GM15510 (cell line): ENCODE results near the gene CORO2A.

ENCODE experiments used
- POLR2A ChIP-seq: IDR thresholded peaks from 3 replicates; pipeline ENCODE4 v1.6.1; 2011; ENCODE audit warnings: borderline replicate concordance; ENCODE audit not compliant: insufficient read length; ENCODE audit errors: extremely low read depth

Gene CORO2A

DNA sequence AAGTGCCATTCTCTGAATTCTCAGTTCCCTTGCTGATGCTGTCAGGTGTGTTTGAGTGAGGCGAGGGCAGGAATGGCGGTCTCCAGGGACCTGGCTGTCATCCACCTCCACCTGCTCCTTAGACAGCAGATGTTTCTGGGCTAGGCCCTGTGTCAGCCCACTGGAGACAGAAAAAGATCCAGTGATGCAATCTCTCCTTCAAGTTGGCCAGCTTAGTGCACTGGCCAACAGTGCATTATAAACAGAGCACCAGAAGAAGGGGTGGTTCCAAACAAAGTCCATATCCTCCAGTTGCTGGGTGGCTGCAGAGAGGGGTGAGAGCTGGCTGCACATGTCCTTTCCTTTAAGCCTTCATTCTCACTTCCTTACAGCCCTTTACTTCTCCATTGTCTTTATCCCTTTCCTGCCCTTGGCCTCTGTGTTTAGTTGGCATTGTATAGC, 109.4 kb downstream of the CORO2A start:
- TF ChIP-seq POLR2A = no peak

- no peak for TF ChIP-seq POLR2A
Observed at GRCh38 chr9:98081477-98082219, 110.8 kb downstream of the CORO2A start.

- no peak for TF ChIP-seq POLR2A
Observed at GRCh38 chr9:98080780-98081179, 111.7 kb downstream of the CORO2A start.

GRCh38 chr9:98080326-98080725, 112.1 kb downstream of the CORO2A start:
- TF ChIP-seq POLR2A = no peak

DNA sequence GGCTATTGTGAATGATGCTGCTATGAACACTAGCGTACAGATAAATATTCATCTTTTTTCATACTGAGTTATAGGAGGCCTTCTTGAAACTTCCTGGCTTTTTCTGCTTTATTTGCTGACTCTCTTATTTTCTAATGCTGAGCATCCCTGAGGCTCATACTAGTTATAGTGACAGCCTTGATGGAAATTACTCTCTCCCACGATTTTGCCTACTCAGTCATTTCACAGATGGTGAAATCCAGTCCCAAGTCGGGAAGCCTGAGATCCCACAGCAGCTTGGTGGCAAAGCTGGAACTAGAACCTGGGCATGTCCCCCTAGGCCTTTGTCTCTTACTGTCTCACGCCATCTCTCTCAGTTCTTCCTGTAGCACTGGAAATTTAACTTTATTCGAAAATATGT, 113.5 kb downstream of the CORO2A start:
- no peak for TF ChIP-seq POLR2A

- no peak for TF ChIP-seq POLR2A
Observed at GRCh38 chr9:98075332-98075805, 117.1 kb downstream of the CORO2A start.

DNA sequence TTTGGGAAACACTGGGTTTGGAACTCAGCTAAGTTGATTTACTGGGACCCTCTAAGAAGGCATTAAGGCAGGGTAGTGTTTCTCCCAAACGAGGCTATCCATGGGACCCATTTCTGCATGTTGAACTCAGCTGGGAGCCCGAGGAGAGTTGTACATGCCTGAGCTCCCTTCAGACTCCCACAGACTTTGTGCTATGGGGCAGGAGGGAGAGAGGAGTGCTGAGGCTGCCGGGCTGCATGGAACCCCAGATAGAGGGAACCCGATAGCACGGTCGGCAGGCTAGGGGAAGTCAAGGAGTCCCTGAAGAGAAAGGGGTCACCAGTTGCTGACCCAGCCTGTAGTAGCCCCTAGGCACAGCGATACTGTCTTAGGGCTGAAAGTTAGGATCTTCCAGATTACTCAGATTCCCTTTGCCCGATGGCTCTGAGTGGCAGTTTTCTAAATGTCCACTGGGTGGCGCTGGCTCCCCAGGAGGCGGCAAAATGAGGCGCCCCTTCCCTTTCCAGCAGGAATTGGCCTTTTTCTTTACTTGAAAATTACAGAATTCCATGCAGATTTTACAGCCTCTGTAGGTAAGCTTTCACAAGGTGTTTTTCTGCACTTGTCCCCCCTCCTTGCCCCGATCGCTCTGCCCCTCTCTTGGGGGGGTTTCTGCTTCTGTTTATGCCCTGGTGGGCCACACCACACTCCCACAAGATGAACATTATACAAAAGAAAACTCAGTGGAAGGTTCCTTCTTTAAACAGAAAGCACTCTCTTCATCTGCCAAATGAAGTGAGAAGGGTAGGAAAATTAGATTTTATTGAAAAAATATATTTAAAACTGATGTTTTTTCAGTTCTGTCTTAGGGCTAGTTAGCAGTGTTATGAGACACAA, 118.1 kb downstream of the CORO2A start:
- TF ChIP-seq POLR2A = no peak

DNA sequence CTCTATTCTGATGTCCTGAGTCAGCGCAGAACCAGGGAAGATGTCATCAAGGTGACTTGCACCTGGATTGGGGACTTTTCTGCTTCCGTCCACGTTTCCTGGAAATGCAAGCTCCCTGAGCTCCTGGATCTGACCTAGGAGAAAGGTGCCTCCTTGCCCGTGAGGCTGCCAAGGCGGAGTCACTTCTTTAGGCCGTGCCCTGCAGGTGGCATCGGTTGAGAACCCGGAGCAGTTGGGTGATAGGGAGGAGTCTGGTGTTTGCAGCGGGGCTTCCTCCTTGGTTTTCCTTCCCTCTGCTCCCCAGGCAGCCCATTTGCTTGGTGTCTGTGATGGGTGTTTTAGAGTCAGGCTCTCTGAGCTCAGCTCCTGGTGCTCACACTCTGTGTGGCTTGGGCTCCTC, 120.7 kb downstream of the CORO2A start:
- TF ChIP-seq POLR2A = no peak
